OCI-LY1 (cell line): ENCODE data around the gene PLAAT2.

Experiments
- H2AFZ ChIP-seq: fragments of 200-600 bp; sonication (generic), shearing (Covaris generic); 2 replicates; pipeline ENCODE4 v1.6.0; 2014; ENCODE audit warnings: antibody characterized with exemption, mild to moderate bottlenecking, low read length
- H3F3A ChIP-seq: fragments of 200-600 bp; sonication (generic), shearing (Covaris generic); 2 replicates; pipeline ENCODE4 v1.6.0; 2014; ENCODE audit warnings: mild to moderate bottlenecking, antibody characterized with exemption, low read length, moderate library complexity; ENCODE audit not compliant: insufficient read depth
- H3K27ac ChIP-seq: fragments of 200-600 bp; sonication (generic); 2 replicates; pipeline ENCODE4 v1.5.1; 2014; ENCODE audit warnings: low read length, mixed run types, mild to moderate bottlenecking, low read depth; ENCODE audit not compliant: poor library complexity, severe bottlenecking
- H3K27me3 ChIP-seq: fragments of 200-600 bp; sonication (generic); 2 replicates; pipeline ENCODE4 v1.6.0; 2014; ENCODE audit warnings: antibody characterized with exemption, mild to moderate bottlenecking, low read length, moderate library complexity; ENCODE audit not compliant: insufficient read depth
- H3K36me3 ChIP-seq: fragments of 200-600 bp; sonication (generic); 2 replicates; pipeline ENCODE4 v1.6.1; 2014; ENCODE audit warnings: mild to moderate bottlenecking, antibody characterized with exemption, low read length, moderate library complexity, mixed read lengths; ENCODE audit not compliant: insufficient read depth
- H3K4me1 ChIP-seq: fragments of 200-600 bp; sonication (generic); 2 replicates; pipeline ENCODE4 v1.5.1; 2014; ENCODE audit warnings: mild to moderate bottlenecking, low read length, moderate library complexity; ENCODE audit not compliant: insufficient read depth, severe bottlenecking
- H3K4me2 ChIP-seq: fragments of 200-600 bp; sonication (generic), shearing (Covaris generic); 2 replicates; pipeline ENCODE4 v1.6.1; 2014; ENCODE audit warnings: low read length
- H3K4me3 ChIP-seq: fragments of 200-600 bp; sonication (generic); 2 replicates; pipeline ENCODE4 v1.5.1; 2014; ENCODE audit warnings: low read length, low read depth, mild to moderate bottlenecking, mixed read lengths; ENCODE audit not compliant: poor library complexity, severe bottlenecking
- H3K79me2 ChIP-seq: fragments of 200-600 bp; shearing (Covaris generic); 2 replicates; pipeline ENCODE4 v1.6.1; 2016; ENCODE audit warnings: mixed run types, low read length, mixed read lengths; ENCODE audit not compliant: insufficient read depth
- H3K9ac ChIP-seq: fragments of 200-600 bp; sonication (generic), shearing (Covaris generic); 2 replicates; pipeline ENCODE4 v1.6.1; 2014; ENCODE audit warnings: mild to moderate bottlenecking, low read length, mixed read lengths
- H3K9me2 ChIP-seq: fragments of 200-600 bp; sonication (generic), shearing (Covaris generic); 2 replicates; pipeline ENCODE4 v1.6.1; 2014; ENCODE audit warnings: low read depth, mild to moderate bottlenecking, low read length, mixed read lengths
- H3K9me3 ChIP-seq: fragments of 200-600 bp; shearing (Covaris generic); 2 replicates; pipeline ENCODE4 v1.6.1; 2014; ENCODE audit warnings: low read length, mixed read lengths
- H4K20me1 ChIP-seq: fragments of 200-600 bp; sonication (generic), shearing (Covaris generic); 2 replicates; pipeline ENCODE4 v1.6.0; 2016; ENCODE audit warnings: mild to moderate bottlenecking, low read length; ENCODE audit not compliant: insufficient read depth
- CTCF ChIP-seq: fragments of 200-600 bp; sonication (generic), shearing (Covaris generic); IDR thresholded peaks from 2 replicates; pipeline ENCODE4 v1.5.1; 2017; ENCODE audit warnings: mild to moderate bottlenecking, antibody characterized with exemption, low read length, moderate library complexity, mixed read lengths
- EZH2 ChIP-seq: fragments of 200-600 bp; sonication (generic), shearing (Covaris generic); IDR thresholded peaks from 2 replicates; pipeline ENCODE4 v1.8.0; 2017; ENCODE audit warnings: borderline replicate concordance, mixed run types, mild to moderate bottlenecking, antibody characterized with exemption, low read length, moderate library complexity, mixed read lengths

The PLAAT2 gene

DNA sequence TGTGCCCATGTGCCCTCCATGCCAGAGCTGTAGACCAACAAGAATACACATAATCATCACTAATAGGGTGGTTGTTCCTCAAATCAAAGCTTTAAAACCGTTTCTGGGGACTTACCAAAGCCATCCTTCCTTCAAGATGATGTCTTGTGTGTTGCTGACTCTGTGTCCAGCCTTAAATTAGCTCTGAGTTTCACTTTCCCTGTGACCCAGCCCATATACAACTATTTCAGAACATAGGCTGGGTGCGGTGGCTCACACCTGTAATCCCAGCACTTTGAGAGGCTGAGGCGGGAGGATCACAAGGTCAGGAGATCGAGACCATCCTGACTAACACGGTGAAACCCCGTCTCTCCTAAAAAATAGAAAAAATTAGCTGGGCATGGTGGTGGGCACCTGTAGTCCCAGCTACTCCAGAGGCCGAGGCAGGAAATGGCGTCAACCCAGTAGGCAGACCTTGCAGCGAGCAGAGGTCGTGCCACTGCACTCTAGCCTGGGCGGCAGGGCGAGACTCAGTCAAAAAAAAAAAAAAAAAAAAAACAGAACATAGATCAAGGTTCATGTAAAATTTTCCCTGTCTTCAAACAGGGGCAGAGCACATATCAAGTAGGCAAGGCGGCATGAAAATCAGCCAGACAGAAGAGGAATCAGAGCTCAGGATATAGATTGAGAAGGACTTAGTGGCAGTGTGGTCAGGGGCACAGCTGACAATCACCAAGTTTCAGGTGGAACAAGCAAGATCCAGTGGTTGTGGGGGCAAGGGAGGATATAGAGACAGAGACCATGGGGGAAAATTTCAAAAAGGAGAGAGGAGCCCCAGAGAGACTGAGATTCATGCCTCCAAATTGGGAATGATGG lies at the start of gene PLAAT2:
Gene PLAAT2, minus strand, starts transcription at position 179 of the 855 bp plus-strand sequence. Its CDS starts 55 bp downstream, at position 124.
- no peak for TF ChIP-seq EZH2
- no peak for TF ChIP-seq CTCF
- Histone ChIP-seq H3K9me3 (no peaks in the 10 kb centered on the region), H3K79me2 (no peaks in the 10 kb centered on the region), H3K4me3 (no peak within 1 kb of the TSS), H3K9me2 (no peaks in the 10 kb centered on the region), H3K9ac (no peak within 1 kb of the TSS), H3K4me1 (peaks cover 51% of the 10 kb centered on the region), H3K36me3 (no peaks in the 10 kb centered on the region), H3K4me2 (no peak within 1 kb of the TSS), H2AFZ (no peak within 1 kb of the TSS), H3K27ac (no peak within 1 kb of the TSS), H4K20me1 (no peaks in the 10 kb centered on the region), H3F3A (no peaks in the 10 kb centered on the region; the same call in 1 of the 2 replicates), H3K27me3 (no peaks in the 10 kb centered on the region)

- no peaks in the 10 kb centered on the region for H3K36me3 ChIP-seq
- no peak overlapping the region for H3K9ac ChIP-seq
- H3K4me2 ChIP-seq, result no peak overlapping the region
- no peak overlapping the region for H2AFZ ChIP-seq
- no peak overlapping the region for H3K27ac ChIP-seq
- no peaks in the 10 kb centered on the region for H3K9me2 ChIP-seq
- H3K4me3 ChIP-seq, result no peak overlapping the region
- H4K20me1 ChIP-seq, result no peaks in the 10 kb centered on the region
- TF ChIP-seq CTCF (no peak), EZH2 (no peak)
- H3F3A ChIP-seq, result no peaks in the 10 kb centered on the region
- no peaks in the 10 kb centered on the region for H3K9me3 ChIP-seq
- H3K4me1 ChIP-seq, result peaks cover 13% of the 10 kb centered on the region
- H3K79me2 ChIP-seq, result no peaks in the 10 kb centered on the region
- no peaks in the 10 kb centered on the region for H3K27me3 ChIP-seq
Observed at GRCh38 chr11:63612181-63612580, 49.0 kb upstream of the PLAAT2 start.

- no peaks in the 10 kb centered on the region for H3K79me2 ChIP-seq
- peaks cover 13% of the 10 kb centered on the region for H3K4me1 ChIP-seq
- no peaks in the 10 kb centered on the region for H3F3A ChIP-seq
- TF ChIP-seq CTCF (no peak), EZH2 (no peak)
- H3K36me3 ChIP-seq, result no peaks in the 10 kb centered on the region
- no peak overlapping the region for H2AFZ ChIP-seq
- no peak overlapping the region for H3K9ac ChIP-seq
- H3K27ac ChIP-seq, result no peak overlapping the region
- no peak overlapping the region for H3K4me2 ChIP-seq
- no peaks in the 10 kb centered on the region for H3K9me3 ChIP-seq
- H4K20me1 ChIP-seq, result no peaks in the 10 kb centered on the region
- H3K27me3 ChIP-seq, result no peaks in the 10 kb centered on the region
- no peak overlapping the region for H3K4me3 ChIP-seq
- H3K9me2 ChIP-seq, result no peaks in the 10 kb centered on the region
Observed at GRCh38 chr11:63611395-63611747, 48.2 kb upstream of the PLAAT2 start.
